ENCODE data around the gene AGPAT2. TPM values are rescaled to one million over a fixed set of nuclear protein-coding genes. Genes with fewer than 3 reads are reported as not detected.

Gene AGPAT2
- total RNA-seq, 1 experiment from 2014 or later, result 77.9 TPM

- Histone ChIP-seq H3K27me3 (ENCODE audit: control insufficient read depth, insufficient read depth, low read length) (no peaks in the 10 kb centered on the region), H3K4me3 (ENCODE audit: low read depth in 2 of 2, low read length in 2 of 2) (no peak overlapping the region), H3K4me1 (ENCODE audit: control insufficient read depth, insufficient read depth, low read length) (no peaks in the 10 kb centered on the region), H3K27ac (ENCODE audit: low read length) (no peak overlapping the region), H3K36me3 (ENCODE audit: control insufficient read depth, insufficient read depth, low read length) (no peaks in the 10 kb centered on the region), H3K9me3 (ENCODE audit: control insufficient read depth, insufficient read depth, low read depth, low read length) (no peaks in the 10 kb centered on the region)
- in situ Hi-C loops (cut with HindIII; ENCODE audit: low pct_unique_long_range_greater_than_20kb, low sequenced_read_pairs), result no loop called here
- CTCF ChIA-PET, result interaction anchor here (0.6 kb wide), 1 partner anchor 30 kb away, joined by 8 read pairs; no protein-coding TSS in a partner anchor
- TF ChIP-seq POLR2AphosphoS5 (IDR thresholded peaks at IDR 0.05; ENCODE audit: low read depth, low read length), result no peak
- no peak for TF ChIP-seq REST (IDR thresholded peaks at IDR 0.05; ENCODE audit: insufficient read depth in 1 of 2, low read depth in 2 of 2, low read length in 1 of 2)
- no peak for TF ChIP-seq TCF7L2 (IDR thresholded peaks at IDR 0.05; ENCODE audit: low read depth, low read length)
- TF ChIP-seq CTCF (IDR thresholded peaks at IDR 0.05), result no peak
- no peak for TF ChIP-seq SIN3A (IDR thresholded peaks at IDR 0.05; ENCODE audit: borderline replicate concordance, insufficient read depth, low read depth, low read length)
- intact Hi-C loops (cut with micrococcal nuclease; ENCODE audit: unreplicated experiment), result no loop called here
- ATAC-seq, result no peak
- no TSS peak for BruUV-seq (replicated peaks)
- POLR2A ChIA-PET, result no interaction called here
- DNase-seq (ENCODE audit: low read depth, low spot score), result no peak
Observed at GRCh38 chr9:136642439-136642921, 44.8 kb downstream of the AGPAT2 start.

GRCh38 chr9:136640171-136641111 is 46.8 kb downstream of the AGPAT2 start:
- intact Hi-C loops (cut with micrococcal nuclease; ENCODE audit: unreplicated experiment), result no loop called here
- Histone ChIP-seq H3K36me3 (ENCODE audit: control insufficient read depth, insufficient read depth, low read length) (no peaks in the 10 kb centered on the region), H3K4me1 (ENCODE audit: control insufficient read depth, insufficient read depth, low read length) (no peaks in the 10 kb centered on the region), H3K9me3 (ENCODE audit: control insufficient read depth, insufficient read depth, low read depth, low read length) (no peaks in the 10 kb centered on the region), H3K27me3 (ENCODE audit: control insufficient read depth, insufficient read depth, low read length) (no peaks in the 10 kb centered on the region), H3K4me3 (ENCODE audit: low read depth in 2 of 2, low read length in 2 of 2) (no peak overlapping the region), H3K27ac (ENCODE audit: low read length) (no peak overlapping the region)
- TF ChIP-seq REST (IDR thresholded peaks at IDR 0.05; ENCODE audit: insufficient read depth in 1 of 2, low read depth in 2 of 2, low read length in 1 of 2), result no peak
- TF ChIP-seq SIN3A (IDR thresholded peaks at IDR 0.05; ENCODE audit: borderline replicate concordance, insufficient read depth, low read depth, low read length), result no peak
- TF ChIP-seq TCF7L2 (IDR thresholded peaks at IDR 0.05; ENCODE audit: low read depth, low read length), result no peak
- no peak for TF ChIP-seq CTCF (IDR thresholded peaks at IDR 0.05)
- no peak for TF ChIP-seq POLR2AphosphoS5 (IDR thresholded peaks at IDR 0.05; ENCODE audit: low read depth, low read length)
- no TSS peak for BruUV-seq (replicated peaks)
- POLR2A ChIA-PET, result no interaction called here
- DNase-seq (ENCODE audit: low read depth, low spot score), result no peak
- in situ Hi-C loops (cut with HindIII; ENCODE audit: low pct_unique_long_range_greater_than_20kb, low sequenced_read_pairs), result no loop called here
- CTCF ChIA-PET, result no interaction called here
- no peak for ATAC-seq
